GM13977 (cell line): ENCODE data around the gene LZTS2.
A peak's percentile ranks its signal among the peaks of the same experiment; 100 is the strongest.

Experiments
- DNase-seq: peaks from one replicate; pipeline ENCODE4 v3.0.0; 2012; ENCODE audit warnings: low spot score
- CTCF ChIP-seq: IDR thresholded peaks from 2 replicates; pipeline ENCODE4 v1.5.1; 2012; ENCODE audit warnings: mild to moderate bottlenecking, control low read depth; ENCODE audit not compliant: insufficient read depth; ENCODE audit errors: extremely low read depth, missing control alignments
- in situ Hi-C: fragments of 300-500 bp; cut with MboI; formaldehyde crosslinking; loops from one replicate; pipeline ENCODE4 v1.12.0; 2022; ENCODE audit warnings: low sequenced_read_pairs, low pct_unique_long_range_greater_than_20kb, mixed read lengths, inconsistent platforms; ENCODE audit not compliant: unreplicated experiment

LZTS2 gene

DNA sequence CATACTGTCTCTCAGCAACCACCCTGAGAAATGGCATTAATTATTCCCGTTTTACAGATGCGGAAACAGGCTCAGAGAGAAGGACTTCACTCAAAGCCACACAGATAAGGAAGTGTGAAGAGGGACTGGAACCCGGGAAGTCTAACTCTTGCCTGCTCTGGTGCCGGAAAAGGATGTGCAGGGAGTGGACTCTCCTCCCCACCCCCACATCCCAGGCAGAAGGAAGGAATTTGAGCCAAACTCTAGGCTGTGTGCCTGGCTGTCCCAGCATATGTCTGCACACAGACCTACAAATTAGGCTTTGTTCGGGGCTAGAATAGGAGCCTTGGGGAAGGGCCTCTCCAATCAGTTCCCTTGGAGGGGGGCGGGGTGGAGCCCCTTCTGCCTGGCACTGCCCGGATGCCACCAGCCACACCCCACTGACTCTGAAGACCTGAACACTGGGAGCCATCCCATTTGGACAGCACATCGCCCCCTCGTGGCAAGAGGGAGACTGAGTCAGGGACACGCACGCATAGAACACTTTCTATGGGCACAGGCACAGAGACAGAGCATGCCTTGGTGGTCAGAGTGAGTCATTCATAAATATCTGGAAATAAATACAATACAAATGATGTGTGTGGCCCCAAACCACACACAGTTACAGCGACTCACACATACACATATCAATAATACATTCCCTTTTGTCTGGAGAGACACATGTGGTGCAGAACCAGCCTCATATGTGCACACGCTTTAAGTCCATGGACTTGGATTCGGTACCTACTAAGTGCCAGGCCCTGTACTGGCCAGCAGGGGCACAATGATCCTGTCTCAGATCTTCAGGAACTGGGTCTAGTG lies 13.1 kb downstream of the LZTS2 start:
- peak; percentile 86 for DNase-seq
- TF ChIP-seq CTCF = peak; percentile 86
- in situ Hi-C loops = no loop called here

DNA sequence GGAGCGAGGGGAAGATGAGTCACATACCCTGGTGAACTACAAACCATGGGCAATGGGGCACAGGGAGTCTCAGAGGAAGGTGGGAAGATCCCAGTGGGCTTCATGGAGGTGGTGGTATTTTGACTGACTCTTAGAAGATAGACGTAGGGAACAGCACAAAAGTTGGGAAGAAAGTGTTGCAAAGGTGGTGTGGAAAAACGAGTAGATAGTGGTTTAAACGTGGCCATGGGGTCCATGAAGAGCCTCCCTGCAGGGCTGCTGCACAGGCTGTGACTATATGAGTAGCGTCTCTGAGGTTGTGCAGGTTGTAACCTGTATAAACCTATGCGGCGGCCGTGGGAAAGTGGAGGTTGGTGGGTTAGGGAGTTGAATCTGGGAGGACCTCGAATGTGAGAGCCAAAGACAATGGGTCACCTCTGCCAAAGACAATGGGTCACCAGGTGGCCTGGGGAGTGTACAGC lies 13.8 kb downstream of the LZTS2 start:
- no peak for TF ChIP-seq CTCF
- in situ Hi-C loops = no loop called here
- DNase-seq = no peak

DNA sequence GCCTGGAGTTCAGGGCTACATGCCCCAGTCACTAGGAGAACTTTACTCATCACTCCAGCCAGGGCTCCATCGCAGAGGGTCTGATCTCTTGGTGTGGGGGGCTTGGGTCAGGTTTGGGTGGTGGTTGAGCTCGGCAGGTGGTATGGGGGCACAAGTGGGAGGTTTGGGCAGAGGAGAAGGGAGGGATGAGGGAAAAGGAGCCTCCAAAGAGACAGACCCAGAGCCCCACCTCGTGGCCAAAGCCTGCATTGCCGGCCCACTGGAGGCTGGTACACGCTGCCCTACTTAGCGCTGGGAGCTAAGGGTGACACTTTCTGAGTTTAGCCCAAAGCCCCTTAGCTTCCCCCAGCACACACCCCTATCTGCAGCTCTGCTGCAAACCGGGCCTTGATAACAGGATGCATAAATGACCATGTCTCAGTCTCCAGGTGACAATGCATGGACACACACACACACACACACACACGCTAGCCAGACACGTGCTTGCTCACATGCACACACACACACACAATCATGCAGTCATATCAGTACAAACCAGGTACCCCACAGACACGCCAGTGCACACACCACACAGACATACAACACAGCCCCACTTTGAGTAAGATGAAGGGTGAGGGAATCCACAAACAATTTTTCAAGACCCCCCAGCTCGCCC lies 14.7 kb downstream of the LZTS2 start:
- peak; percentile 89 for DNase-seq
- in situ Hi-C loops = no loop called here
- TF ChIP-seq CTCF = peak; percentile 94

GRCh38 chr10:101014966-101015581 lies 15.5 kb downstream of the LZTS2 start:
- DNase-seq = no peak
- in situ Hi-C loops = no loop called here
- no peak for TF ChIP-seq CTCF

DNA sequence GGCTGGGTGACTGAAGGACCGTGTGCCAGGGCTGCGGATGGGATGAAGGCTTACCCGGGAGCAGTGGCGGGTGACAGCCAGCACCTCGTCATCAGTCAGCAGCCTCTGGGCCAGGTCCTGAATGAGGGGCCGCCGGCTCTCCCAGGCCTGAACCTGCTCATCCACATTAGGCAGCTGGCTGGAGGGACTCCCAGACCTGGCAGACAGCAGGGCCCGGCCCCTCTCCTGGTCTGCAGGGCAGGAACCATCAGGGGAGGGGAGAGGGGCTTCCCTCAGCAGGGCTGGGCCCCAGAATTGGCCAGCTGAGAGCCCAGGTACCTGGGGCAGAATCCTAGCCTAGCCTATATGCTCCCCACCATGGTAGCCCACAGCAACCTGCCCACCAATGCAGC lies 16.0 kb downstream of the LZTS2 start:
- no peak for DNase-seq
- in situ Hi-C loops = no loop called here
- no peak for TF ChIP-seq CTCF

DNA sequence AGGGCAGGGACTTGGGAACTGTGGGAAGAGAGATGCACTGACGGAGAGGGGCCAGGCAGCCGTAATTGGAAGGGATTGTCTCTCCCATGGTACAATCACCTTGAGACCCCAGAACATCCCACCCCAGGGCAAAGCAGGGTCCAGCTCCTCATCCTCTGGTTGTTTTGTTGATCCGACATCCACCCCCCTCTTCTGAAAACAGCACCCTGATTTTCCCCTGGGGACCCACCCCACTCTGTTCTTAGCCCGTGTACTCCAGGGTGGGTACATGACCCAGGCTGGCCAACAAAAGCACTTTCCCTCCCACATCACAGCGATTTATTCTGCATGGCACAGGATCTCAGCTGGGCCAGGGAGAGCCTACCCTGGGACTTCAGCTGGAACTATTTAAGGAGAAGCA lies 17.2 kb downstream of the LZTS2 start:
- no peak for TF ChIP-seq CTCF
- in situ Hi-C loops = no loop called here
- no peak for DNase-seq
